ENCODE results near the gene PLET1.

PLET1 gene

GRCh38 chr11:112279901-112280267, 19.2 kb upstream of the PLET1 start (continued):
- TF ChIP-seq ZNF843 (tag by site-specific recombination; IDR thresholded peaks at IDR 0.05) (no peak), ZFP37 (tag by site-specific recombination; IDR thresholded peaks at IDR 0.05) (no peak), ZFHX2 (tag by site-specific recombination; conservative IDR thresholded peaks at IDR 0.05) (peak; percentile 59), ZNF391 (tag by site-specific recombination; IDR thresholded peaks at IDR 0.05; ENCODE audit: borderline replicate concordance, low read depth) (no peak), ZNF571 (tag by site-specific recombination; IDR thresholded peaks at IDR 0.05) (no peak), PATZ1 (tag by site-specific recombination; IDR thresholded peaks at IDR 0.05) (0 out of 2 replicates have a peak, but pooled peaks have one; percentile 36), KLF9 (tag by site-specific recombination; IDR thresholded peaks at IDR 0.05; ENCODE audit: low read depth) (peak; percentile 59; the same call in 1 of the 2 replicates), AEBP2 (tag by site-specific recombination; IDR thresholded peaks at IDR 0.05; ENCODE audit: borderline replicate concordance) (no peak), ZNF366 (tag by site-specific recombination; conservative IDR thresholded peaks at IDR 0.05) (no peak), ZNF23 (tag by site-specific recombination; IDR thresholded peaks at IDR 0.05; ENCODE audit: borderline replicate concordance) (no peak)

- no peak overlapping the region for H3K27ac ChIP-seq (ENCODE audit: extremely low read depth, low read depth, low read length)
- H3K9me3 ChIP-seq (ENCODE audit: control insufficient read depth, insufficient read depth, low read depth, low read length): no peaks in the 10 kb centered on the region
- H3K36me3 ChIP-seq (ENCODE audit: control insufficient read depth in 2 of 2, insufficient read depth in 1 of 2, low read length in 2 of 2): no peaks in the 10 kb centered on the region
- ChIA-PET CTCF (interaction anchor here (0.6 to 12.4 kb wide), 9 partner anchors 8 to 794 kb away, joined by 3 to 308 read pairs (median 4); partner anchors contain the start of gene PTS), POLR2A (interaction anchor here (0.6 kb wide), 1 partner anchor 254 kb away, joined by 3 read pairs; the partner anchor contains the start of gene DLAT)
- no peaks in the 10 kb centered on the region for H3K4me1 ChIP-seq (ENCODE audit: control insufficient read depth, insufficient read depth, low read length)
- no peak overlapping the region for H3K4me3 ChIP-seq (ENCODE audit: low read depth, low read length)
- no peak for TF ChIP-seq ZNF302 (tag by site-specific recombination; IDR thresholded peaks at IDR 0.05; ENCODE audit: low read depth)
- no peak for TF ChIP-seq ZSCAN23 (tag by site-specific recombination; IDR thresholded peaks at IDR 0.05)
- TF ChIP-seq ZNF549 (tag by site-specific recombination; IDR thresholded peaks at IDR 0.05): no peak
- no peak for TF ChIP-seq ZNF175 (tag by site-specific recombination; IDR thresholded peaks at IDR 0.05)
- no peak for TF ChIP-seq OSR2 (tag by site-specific recombination; IDR thresholded peaks at IDR 0.05)
- TF ChIP-seq ZBTB49 (tag by site-specific recombination; IDR thresholded peaks at IDR 0.05; ENCODE audit: low read depth): no peak
- no peak for TF ChIP-seq KLF7 (tag by site-specific recombination; IDR thresholded peaks at IDR 0.05; ENCODE audit: borderline replicate concordance)
- no peak for TF ChIP-seq ZNF366 (tag by site-specific recombination; conservative IDR thresholded peaks at IDR 0.05)
- no peak for TF ChIP-seq ZNF354C (tag by site-specific recombination; IDR thresholded peaks at IDR 0.05; ENCODE audit: borderline replicate concordance, low read depth)
Observed at GRCh38 chr11:112278803-112279202, 18.1 kb upstream of the PLET1 start.

GRCh38 chr11:112277941-112278340, 17.3 kb upstream of the PLET1 start:
- CTCF ChIA-PET: interaction anchor here (0.6 to 12.4 kb wide), 3 partner anchors 57 to 1902 kb away, joined by 3 to 308 read pairs (median 70); partner anchors contain the start of gene PTS
- POLR2A ChIA-PET: no interaction called here
- no peak overlapping the region for H3K27ac ChIP-seq (ENCODE audit: extremely low read depth, low read depth, low read length)
- no peak overlapping the region for H3K4me3 ChIP-seq (ENCODE audit: low read depth, low read length)
- H3K9me3 ChIP-seq (ENCODE audit: control insufficient read depth, insufficient read depth, low read depth, low read length): no peaks in the 10 kb centered on the region
- no peaks in the 10 kb centered on the region for H3K36me3 ChIP-seq (ENCODE audit: control insufficient read depth in 2 of 2, insufficient read depth in 1 of 2, low read length in 2 of 2)
- H3K4me1 ChIP-seq (ENCODE audit: control insufficient read depth, insufficient read depth, low read length): no peaks in the 10 kb centered on the region
- TF ChIP-seq REPIN1 (tag by site-specific recombination; IDR thresholded peaks at IDR 0.05; ENCODE audit: low read depth): no peak
- no peak for TF ChIP-seq ZSCAN5A (tag by site-specific recombination; IDR thresholded peaks at IDR 0.05)
- no peak for TF ChIP-seq ZNF426 (tag by site-specific recombination; IDR thresholded peaks at IDR 0.05)
- TF ChIP-seq ZNF48 (tag by site-specific recombination; IDR thresholded peaks at IDR 0.05): no peak
- TF ChIP-seq ZNF449 (tag by site-specific recombination; IDR thresholded peaks at IDR 0.05): no peak

Data from HEK293 (cell line).